HepG2 (cell line): Measurements from ENCODE around the gene C1orf141. TPM values are rescaled to one million over a fixed set of nuclear protein-coding genes. Genes with fewer than 3 reads are reported as not detected.

ENCODE experiments used
- PRDM4 ChIP-seq: sonication (generic); formaldehyde crosslinking; IDR thresholded peaks from 2 replicates; pipeline ENCODE4 v1.9.0; 2021; ENCODE audit warnings: missing genetic modification reagents, borderline replicate concordance
- SIN3A ChIP-seq: IDR thresholded peaks from 2 replicates; pipeline ENCODE4 v1.6.1; 2011; ENCODE audit warnings: low read depth, mild to moderate bottlenecking, control low read depth, low read length, borderline replicate concordance
- ZMYM3 ChIP-seq: sonication (generic); formaldehyde crosslinking; IDR thresholded peaks from 2 replicates; pipeline ENCODE4 v1.5.1; 2020; ENCODE audit warnings: mild to moderate bottlenecking, missing genetic modification reagents
- ZNF101 ChIP-seq: sonication (generic); formaldehyde crosslinking; IDR thresholded peaks from 2 replicates; pipeline ENCODE4 v1.4.0; 2020; ENCODE audit warnings: mild to moderate bottlenecking, low read depth, missing genetic modification reagents, borderline replicate concordance
- ZNF142 ChIP-seq: sonication (generic); formaldehyde crosslinking; IDR thresholded peaks from 2 replicates; pipeline ENCODE4 v1.4.0; 2020; ENCODE audit warnings: missing genetic modification reagents
- ZNF850 ChIP-seq: sonication (generic); formaldehyde crosslinking; conservative IDR thresholded peaks from 2 replicates; pipeline ENCODE4 v1.9.0; 2021; ENCODE audit warnings: mild to moderate bottlenecking, missing genetic modification reagents
- ZUFSP ChIP-seq: sonication (generic); formaldehyde crosslinking; IDR thresholded peaks from 2 replicates; pipeline ENCODE4 v1.9.0; 2021; ENCODE audit warnings: missing genetic modification reagents, mild to moderate bottlenecking, borderline replicate concordance
- ZZZ3 ChIP-seq: sonication (generic); formaldehyde crosslinking; IDR thresholded peaks from 2 replicates; pipeline ENCODE4 v1.4.0; 2020; ENCODE audit warnings: missing genetic modification reagents, mild to moderate bottlenecking, borderline replicate concordance
- polyA plus RNA-seq, 8 experiments: library from polyadenylated mRNA; depleted of rRNA in 3 of 8; stranded (reverse) in 7 of 8; unstranded in 1 of 8; fragments of >200 nt; fragmentation: Illumina TruSeq in 4 of 8; extraction: Trizol in 4 of 8; gene quantifications; 2 replicates each; pipeline versions ENCODE4 v1.2.1 to v1.2.3, GENCODE V29; 2011 to 2016; ENCODE audit warnings: low read depth in 4 of 8, missing spikeins in 1 of 8, mixed read lengths in 1 of 8; ENCODE audit not compliant: insufficient read depth in 1 of 8
- total RNA-seq, 5 experiments: library from RNA; depleted of rRNA; stranded (reverse); fragments of >200 nt; fragmentation: Illumina TruSeq; extraction: Trizol; gene quantifications; 2 replicates each; pipeline ENCODE4 v1.2.3, GENCODE V29; 2016; ENCODE audit warnings: low read depth in 1 of 5

C1orf141 gene
- total and polyA plus RNA-seq, 2 of the 13 experiments (the other 11 are each of a cell fraction or from before 2014, with no cell fraction given) = not detected

- TF ChIP-seq ZNF142 (CRISPR knock-in tag) (no peak), ZZZ3 (CRISPR knock-in tag) (no peak), ZNF101 (CRISPR knock-in tag) (no peak), SIN3A (no peak), ZMYM3 (no peak), PRDM4 (no peak), ZNF850 (CRISPR knock-in tag) (no peak), ZUFSP (CRISPR knock-in tag) (no peak)
These were observed 20.6 kb downstream of the C1orf141 start (continued) for GRCh38 chr1:67114162-67114561.
